Spleen (tissue), 11 donors: Measurements from ENCODE around the gene NXN. TPM values are rescaled to one million over a fixed set of nuclear protein-coding genes. Genes with fewer than 3 reads are reported as not detected.
"Not testable (repeated sequence)": the region's sequence is repeated elsewhere in the genome, so short reads cannot be mapped to it uniquely, and the experiment has no call there.

Source experiments
- DNase-seq: peaks from one replicate; pipeline ENCODE4 v3.0.0-alpha.2; 2020
- H3K27ac ChIP-seq, 8 donors: fragments of 200-600 bp; sonication (generic) in 7 of 8; 1 replicate in 4 of 8; 2 replicates in 4 of 8; pipeline versions ENCODE4 v1.5.0 to v1.8.0; 2016 to 2021; ENCODE audit warnings: inconsistent platforms in 4 of 8, mild to moderate bottlenecking in 4 of 8, moderate library complexity in 1 of 8
- H3K27me3 ChIP-seq, 7 donors: fragments of 200-600 bp; sonication (generic) in 6 of 7; replicated peaks in 1 of 7; 1 replicate in 4 of 7; 2 replicates in 3 of 7; pipeline versions ENCODE4 v1.5.0 to v1.8.0; 2016 to 2021; ENCODE audit warnings: inconsistent platforms in 3 of 7, mild to moderate bottlenecking in 1 of 7
- H3K36me3 ChIP-seq, 6 donors: fragments of 200-600 bp; sonication (generic) in 5 of 6; 1 replicate in 4 of 6; 2 replicates in 2 of 6; pipeline versions ENCODE4 v1.5.0 to v1.8.0; 2016 to 2021; ENCODE audit warnings: inconsistent platforms in 2 of 6
- H3K4me1 ChIP-seq, 6 donors: fragments of 200-600 bp; sonication (generic) in 5 of 6; 1 replicate in 3 of 6; 2 replicates in 3 of 6; pipeline versions ENCODE4 v1.5.0 to v1.8.0; 2016 to 2021; ENCODE audit warnings: inconsistent platforms in 3 of 6
- H3K4me3 ChIP-seq, 8 donors: fragments of 200-600 bp; sonication (generic) in 7 of 8; 1 replicate in 4 of 8; 2 replicates in 4 of 8; pipeline versions ENCODE4 v1.5.0 to v1.8.0; 2016 to 2021; ENCODE audit warnings: inconsistent platforms in 4 of 8, mild to moderate bottlenecking in 4 of 8, moderate library complexity in 2 of 8
- H3K9me3 ChIP-seq, 8 donors: fragments of 200-600 bp; sonication (generic) in 7 of 8; 1 replicate in 4 of 8; 2 replicates in 4 of 8; pipeline versions ENCODE4 v1.5.0 to v1.8.0; 2016 to 2021; ENCODE audit warnings: inconsistent platforms in 4 of 8
- CTCF ChIP-seq, 11 experiments: fragments of 200-600 bp in 7 of 11; fragments of 450-650 bp in 4 of 11; sonication (generic) in 4 of 11; IDR thresholded peaks in 8 of 11; conservative IDR thresholded peaks in 3 of 11; 1 replicate in 7 of 11; 2 replicates in 4 of 11; pipeline versions ENCODE4 v1.4.0 to v1.8.0; 2016 to 2021; ENCODE audit warnings: antibody characterized with exemption in 11 of 11, inconsistent platforms in 4 of 11, mild to moderate bottlenecking in 1 of 11
- POLR2A ChIP-seq, 3 donors: fragments of 450-650 bp; IDR thresholded peaks; one replicate each; pipeline ENCODE4 v1.5.1; 2017; ENCODE audit warnings: antibody characterized with exemption in 3 of 3, mild to moderate bottlenecking in 1 of 3
- POLR2AphosphoS5 ChIP-seq, 3 donors: sonication (generic); formaldehyde crosslinking; IDR thresholded peaks; one replicate each; pipeline ENCODE4 v1.5.1; 2017; ENCODE audit warnings: antibody characterized with exemption in 3 of 3
- WGBS, 5 donors: extraction: QIAGEN DNeasy Blood & Tissue Kit in 3 of 5; methylation state at CpG; one replicate each; pipeline versions ENCODE4 v1.1.5 to v1.1.7; 2013 to 2018; 5-methylcytosine and 5-hydroxymethylcytosine counted together
- intact Hi-C: fragments of 100-400 bp; cut with DNase I; formaldehyde crosslinking; loops from one replicate; pipeline ENCODE4 v1.15.0; 2023; ENCODE audit warnings: low total_unique reads
- polyA plus RNA-seq, 3 donors: library from polyadenylated mRNA; stranded (reverse); fragments of 200-250 nt; gene quantifications; one replicate each; pipeline ENCODE4 v1.2.1, GENCODE V29; 2013
- total RNA-seq, 7 donors: library from RNA; depleted of rRNA in 3 of 7; stranded (reverse); fragments of >200 nt in 3 of 7; fragmentation: NEBNext Ultra II Directional in 4 of 7; extraction: Animal tissue kit (Norgen Biotek cat#: 25700) in 4 of 7; gene quantifications; one replicate each; pipeline versions ENCODE4 v1.1.0 to v1.2.1, GENCODE V29; 2016 to 2021
- donor health status: healthy with polysubstance abuse.
- donor health status: DM: no; HTN: no; CAD: no; lungs with moderate emphysema.
- donor health status: DM: no; HTN: no; CAD: no.
- donor health status: Bipolar disorder and iron deficiency.
- donor health status: healthy.
- donor health status: DM: no; HTN: no; CAD: no.
- donor health status: DM: yes; HTN: yes; CAD: no.

Gene NXN
- total and polyA plus RNA-seq, 10 donors = 3.9 to 21.4 (median 10.3) TPM

DNA sequence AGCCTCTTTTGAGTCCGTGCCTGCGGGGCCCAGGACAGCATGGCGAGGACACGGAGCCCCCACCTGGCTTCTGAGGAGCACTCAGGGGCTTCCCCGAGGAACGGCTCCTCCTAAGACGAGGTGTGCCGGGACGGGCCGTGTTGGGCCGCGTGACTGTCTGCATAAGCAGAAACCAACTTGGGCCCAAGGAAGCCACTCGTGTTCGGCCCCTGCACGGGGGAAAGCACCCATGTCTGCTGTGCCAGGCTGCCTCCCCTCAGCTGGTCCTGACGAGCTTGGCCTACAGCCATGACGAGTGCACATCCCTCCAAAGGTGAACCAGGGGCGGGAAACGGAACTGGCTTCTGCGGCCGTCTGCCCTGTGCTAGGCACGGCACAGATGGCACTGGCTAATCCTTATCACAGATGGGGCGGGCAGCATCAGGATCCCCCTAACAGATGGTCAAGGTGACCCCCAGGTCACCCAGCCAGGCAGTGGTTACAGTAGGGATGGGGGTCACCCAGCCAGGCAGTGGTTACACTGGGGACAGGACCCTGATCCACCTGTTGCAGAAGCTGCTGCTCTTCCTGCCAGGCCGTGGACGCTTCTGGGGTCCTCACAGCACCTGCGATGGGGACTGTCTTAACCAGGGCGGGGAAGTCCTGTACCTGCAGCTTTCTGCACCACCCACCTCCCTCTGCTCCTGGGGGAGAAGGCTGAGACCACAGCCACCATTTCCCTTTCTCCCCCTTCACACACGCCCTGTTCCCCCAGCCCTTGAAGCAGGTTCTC is 171.9 kb downstream of the NXN start:
- WGBS, 5 donors = 85 to 92% (median 89%) methylated on average over 20 to 28 of the region's 28 CpGs
- TF ChIP-seq POLR2AphosphoS5 (IDR thresholded peaks at IDR 0.05) (no peak), CTCF (IDR thresholded peaks at IDR 0.05 in 8 of 11, conservative IDR thresholded peaks at IDR 0.05 in 3 of 11) (no peak), POLR2A (IDR thresholded peaks at IDR 0.05) (no peak)
- H3K27me3 ChIP-seq = peaks cover 0 to 19% (median 0%) of the 10 kb centered on the region in 7 donors
- no peaks in the 10 kb centered on the region for H3K9me3 ChIP-seq
- H3K27ac ChIP-seq = no peak overlapping the region
- no peak for DNase-seq
- intact Hi-C loops = no loop called here
- no peak overlapping the region for H3K4me3 ChIP-seq
- no peaks in the 10 kb centered on the region for H3K4me1 ChIP-seq
- H3K36me3 ChIP-seq = no peaks in the 10 kb centered on the region

- intact Hi-C loops = no loop called here
- H3K27me3 ChIP-seq = peaks cover 0 to 19% (median 0%) of the 10 kb centered on the region in 7 donors
- 85 to 92% (median 89%) methylated on average over 23 to 33 of the region's 33 CpGs for WGBS, 5 donors
- no peak overlapping the region for H3K4me3 ChIP-seq
- DNase-seq = no peak
- TF ChIP-seq CTCF (IDR thresholded peaks at IDR 0.05 in 8 of 11, conservative IDR thresholded peaks at IDR 0.05 in 3 of 11) (no peak), POLR2AphosphoS5 (IDR thresholded peaks at IDR 0.05) (no peak), POLR2A (IDR thresholded peaks at IDR 0.05) (no peak)
- no peaks in the 10 kb centered on the region for H3K9me3 ChIP-seq
- H3K4me1 ChIP-seq = no peaks in the 10 kb centered on the region
- no peak overlapping the region for H3K27ac ChIP-seq
- H3K36me3 ChIP-seq = no peaks in the 10 kb centered on the region
These were observed 172.6 kb downstream of the NXN start for GRCh38 chr17:806781-807522.

- H3K9me3 ChIP-seq = no peaks in the 10 kb centered on the region
- H3K27me3 ChIP-seq = peaks cover 0 to 19% (median 0%) of the 10 kb centered on the region in 7 donors
- no peak for DNase-seq
- H3K36me3 ChIP-seq = no peaks in the 10 kb centered on the region
- 80 to 88% (median 86%) methylated on average over 13 of the region's 13 CpGs for WGBS, 5 donors
- no peaks in the 10 kb centered on the region for H3K4me1 ChIP-seq
- H3K27ac ChIP-seq = no peak overlapping the region
- H3K4me3 ChIP-seq = no peak overlapping the region
- intact Hi-C loops = no loop called here
- no peak for TF ChIP-seq POLR2A (IDR thresholded peaks at IDR 0.05)
- TF ChIP-seq CTCF (IDR thresholded peaks at IDR 0.05 in 8 of 11, conservative IDR thresholded peaks at IDR 0.05 in 3 of 11) = no peak
- no peak for TF ChIP-seq POLR2AphosphoS5 (IDR thresholded peaks at IDR 0.05)
These were observed 173.2 kb downstream of the NXN start for GRCh38 chr17:806346-806745.

DNA sequence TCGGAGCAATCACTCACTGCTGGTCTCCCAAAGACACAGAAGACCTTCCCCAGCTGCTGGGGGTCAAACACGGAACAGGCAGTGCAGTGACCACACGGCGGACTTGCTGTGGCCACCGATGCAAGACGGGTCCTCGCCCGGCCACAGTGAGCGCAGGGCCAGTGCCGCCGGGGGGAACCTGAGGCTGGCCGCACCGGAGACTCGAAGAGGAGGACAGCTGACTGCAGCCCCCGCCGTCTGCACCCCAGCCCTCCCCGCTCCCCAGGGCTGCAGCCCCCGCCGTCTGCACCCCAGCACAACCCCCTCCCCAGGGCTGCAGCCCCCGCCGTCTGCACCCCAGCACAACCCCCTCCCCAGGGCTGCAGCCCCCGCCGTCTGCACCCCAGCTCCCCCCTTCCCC is 173.7 kb downstream of the NXN start:
- WGBS, 5 donors = 84 to 94% (median 91%) methylated on average over 11 to 23 of the region's 23 CpGs
- H3K27me3 ChIP-seq = peaks cover 0 to 19% (median 0%) of the 10 kb centered on the region in 7 donors
- H3K9me3 ChIP-seq, intact Hi-C loops, DNase-seq, H3K36me3 ChIP-seq, H3K4me1 ChIP-seq, H3K4me3 ChIP-seq, H3K27ac ChIP-seq: not testable (repeated sequence)
